SU-DHL-6 (cell line): Measurements from ENCODE around the gene INPP4B.

Experiments used
- H2AFZ ChIP-seq: fragments of 200-600 bp; sonication (generic); 2 replicates; pipeline ENCODE4 v1.6.1; 2014; ENCODE audit warnings: low read depth, mild to moderate bottlenecking, moderate library complexity, mixed read lengths, antibody characterized with exemption, low read length; ENCODE audit not compliant: severe bottlenecking
- H3F3A ChIP-seq: fragments of 200-600 bp; shearing (Covaris generic); 2 replicates; pipeline ENCODE4 v1.6.0; 2016; ENCODE audit warnings: antibody characterized with exemption, mild to moderate bottlenecking; ENCODE audit not compliant: insufficient read depth
- H3K27ac ChIP-seq: fragments of 200-600 bp; sonication (generic); 2 replicates; pipeline ENCODE4 v1.5.1; 2016; ENCODE audit warnings: low read depth, mild to moderate bottlenecking, low read length, moderate library complexity, mixed read lengths
- H3K27me3 ChIP-seq: fragments of 200-600 bp; sonication (generic), shearing (Covaris generic); 2 replicates; pipeline ENCODE4 v1.6.0; 2014; ENCODE audit warnings: mild to moderate bottlenecking, low read length
- H3K36me3 ChIP-seq: fragments of 200-600 bp; sonication (generic); 2 replicates; pipeline ENCODE4 v1.6.1; 2014; ENCODE audit warnings: mild to moderate bottlenecking, low read length, mixed read lengths
- H3K4me2 ChIP-seq: fragments of 300-600, 200-600 bp; shearing (Covaris generic), sonication (generic); 2 replicates; pipeline ENCODE4 v1.6.0; 2014; ENCODE audit warnings: low read length, low read depth, mild to moderate bottlenecking; ENCODE audit not compliant: poor library complexity, severe bottlenecking
- H3K4me3 ChIP-seq: fragments of 200-600 bp; sonication (generic); 2 replicates; pipeline ENCODE4 v1.5.1; 2014; ENCODE audit warnings: antibody characterized with exemption, low read length, mild to moderate bottlenecking, mixed read lengths; ENCODE audit not compliant: insufficient read depth, poor library complexity, severe bottlenecking
- H3K79me2 ChIP-seq: fragments of 200-600 bp; sonication (generic); 2 replicates; pipeline ENCODE4 v1.6.1; 2014; ENCODE audit warnings: mild to moderate bottlenecking, low read length, moderate library complexity; ENCODE audit not compliant: insufficient read depth
- H3K9ac ChIP-seq: fragments of 200-600 bp; sonication (generic); 2 replicates; pipeline ENCODE4 v1.7.0; 2014; ENCODE audit warnings: mild to moderate bottlenecking, low read length
- H3K9me2 ChIP-seq: fragments of 200-600 bp; sonication (generic); replicated peaks from 2 replicates; pipeline ENCODE4 v1.6.1; 2014; ENCODE audit warnings: low read length; ENCODE audit not compliant: insufficient read depth
- H3K9me3 ChIP-seq: fragments of 200-600 bp; sonication (generic); 2 replicates; pipeline ENCODE4 v1.6.1; 2014; ENCODE audit warnings: low read length, mixed read lengths; ENCODE audit not compliant: insufficient read depth
- H4K20me1 ChIP-seq: fragments of 200-600 bp; sonication (generic); 2 replicates; pipeline ENCODE4 v1.6.1; 2014; ENCODE audit warnings: low read depth, mild to moderate bottlenecking, antibody characterized with exemption, low read length, moderate library complexity, mixed read lengths
- CTCF ChIP-seq: fragments of 200-600 bp; sonication (generic); IDR thresholded peaks from one replicate; pipeline ENCODE4 v1.5.1; 2017; ENCODE audit warnings: antibody characterized with exemption, mild to moderate bottlenecking, low read length, moderate library complexity; ENCODE audit not compliant: insufficient read depth, poor library complexity, severe bottlenecking
- EZH2phosphoT487 ChIP-seq: fragments of 200-600 bp; sonication (generic), shearing (Covaris generic); conservative IDR thresholded peaks from 2 replicates; pipeline ENCODE4 v1.6.1; 2018; ENCODE audit warnings: mild to moderate bottlenecking, antibody characterized with exemption, low read length, moderate library complexity, mixed read lengths

Gene INPP4B

GRCh38 chr4:142065086-142065647 lies 780.9 kb downstream of the INPP4B start:
- H3K4me2 ChIP-seq, result no peak overlapping the region
- no peak overlapping the region for H3K27ac ChIP-seq
- H3K27me3 ChIP-seq, result no peaks in the 10 kb centered on the region
- TF ChIP-seq CTCF (no peak), EZH2phosphoT487 (no peak)
- H4K20me1 ChIP-seq, result no peaks in the 10 kb centered on the region
- no peak overlapping the region for H3K4me3 ChIP-seq
- H3K9ac ChIP-seq, result no peak overlapping the region
- H3F3A ChIP-seq, result no peaks in the 10 kb centered on the region
- no peaks in the 10 kb centered on the region for H3K9me3 ChIP-seq
- no peaks in the 10 kb centered on the region for H3K36me3 ChIP-seq
- H2AFZ ChIP-seq, result no peak overlapping the region
- H3K79me2 ChIP-seq, result no peaks in the 10 kb centered on the region
- H3K9me2 ChIP-seq, result no peaks in the 10 kb centered on the region

GRCh38 chr4:142064181-142064580 lies 781.9 kb downstream of the INPP4B start:
- no peak overlapping the region for H3K27ac ChIP-seq
- TF ChIP-seq EZH2phosphoT487 (no peak), CTCF (no peak)
- H3K4me3 ChIP-seq, result no peak overlapping the region
- H3K36me3 ChIP-seq, result no peaks in the 10 kb centered on the region
- H3K4me2 ChIP-seq, result no peak overlapping the region
- no peak overlapping the region for H3K9ac ChIP-seq
- H3F3A ChIP-seq, result no peaks in the 10 kb centered on the region
- no peaks in the 10 kb centered on the region for H3K27me3 ChIP-seq
- H2AFZ ChIP-seq, result no peak overlapping the region
- H4K20me1 ChIP-seq, result no peaks in the 10 kb centered on the region
- no peaks in the 10 kb centered on the region for H3K79me2 ChIP-seq
- no peaks in the 10 kb centered on the region for H3K9me2 ChIP-seq
- no peaks in the 10 kb centered on the region for H3K9me3 ChIP-seq

- Histone ChIP-seq H3K9me2 (no peaks in the 10 kb centered on the region), H3K27me3 (no peaks in the 10 kb centered on the region), H3K9me3 (no peaks in the 10 kb centered on the region), H2AFZ (no peak overlapping the region), H4K20me1 (no peaks in the 10 kb centered on the region), H3K79me2 (no peaks in the 10 kb centered on the region), H3K4me3 (no peak overlapping the region), H3K36me3 (no peaks in the 10 kb centered on the region), H3F3A (no peaks in the 10 kb centered on the region), H3K27ac (no peak overlapping the region), H3K9ac (no peak overlapping the region), H3K4me2 (no peak overlapping the region)
- TF ChIP-seq CTCF (no peak), EZH2phosphoT487 (no peak)
Observed at GRCh38 chr4:142045996-142046395, 800.1 kb downstream of the INPP4B start.
